Kidney capillary endothelial cell (primary cell): ENCODE data around the gene ADARB1.
"Not testable (repeated sequence)": the region's sequence is repeated elsewhere in the genome, so short reads cannot be mapped to it uniquely, and the experiment has no call there.

Experiments used
- DNase-seq: peaks from one replicate; pipeline ENCODE4 v3.0.0-alpha.2; 2018; ENCODE audit warnings: low spot score

ADARB1 gene, protein sequence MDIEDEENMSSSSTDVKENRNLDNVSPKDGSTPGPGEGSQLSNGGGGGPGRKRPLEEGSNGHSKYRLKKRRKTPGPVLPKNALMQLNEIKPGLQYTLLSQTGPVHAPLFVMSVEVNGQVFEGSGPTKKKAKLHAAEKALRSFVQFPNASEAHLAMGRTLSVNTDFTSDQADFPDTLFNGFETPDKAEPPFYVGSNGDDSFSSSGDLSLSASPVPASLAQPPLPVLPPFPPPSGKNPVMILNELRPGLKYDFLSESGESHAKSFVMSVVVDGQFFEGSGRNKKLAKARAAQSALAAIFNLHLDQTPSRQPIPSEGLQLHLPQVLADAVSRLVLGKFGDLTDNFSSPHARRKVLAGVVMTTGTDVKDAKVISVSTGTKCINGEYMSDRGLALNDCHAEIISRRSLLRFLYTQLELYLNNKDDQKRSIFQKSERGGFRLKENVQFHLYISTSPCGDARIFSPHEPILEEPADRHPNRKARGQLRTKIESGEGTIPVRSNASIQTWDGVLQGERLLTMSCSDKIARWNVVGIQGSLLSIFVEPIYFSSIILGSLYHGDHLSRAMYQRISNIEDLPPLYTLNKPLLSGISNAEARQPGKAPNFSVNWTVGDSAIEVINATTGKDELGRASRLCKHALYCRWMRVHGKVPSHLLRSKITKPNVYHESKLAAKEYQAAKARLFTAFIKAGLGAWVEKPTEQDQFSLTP

DNA sequence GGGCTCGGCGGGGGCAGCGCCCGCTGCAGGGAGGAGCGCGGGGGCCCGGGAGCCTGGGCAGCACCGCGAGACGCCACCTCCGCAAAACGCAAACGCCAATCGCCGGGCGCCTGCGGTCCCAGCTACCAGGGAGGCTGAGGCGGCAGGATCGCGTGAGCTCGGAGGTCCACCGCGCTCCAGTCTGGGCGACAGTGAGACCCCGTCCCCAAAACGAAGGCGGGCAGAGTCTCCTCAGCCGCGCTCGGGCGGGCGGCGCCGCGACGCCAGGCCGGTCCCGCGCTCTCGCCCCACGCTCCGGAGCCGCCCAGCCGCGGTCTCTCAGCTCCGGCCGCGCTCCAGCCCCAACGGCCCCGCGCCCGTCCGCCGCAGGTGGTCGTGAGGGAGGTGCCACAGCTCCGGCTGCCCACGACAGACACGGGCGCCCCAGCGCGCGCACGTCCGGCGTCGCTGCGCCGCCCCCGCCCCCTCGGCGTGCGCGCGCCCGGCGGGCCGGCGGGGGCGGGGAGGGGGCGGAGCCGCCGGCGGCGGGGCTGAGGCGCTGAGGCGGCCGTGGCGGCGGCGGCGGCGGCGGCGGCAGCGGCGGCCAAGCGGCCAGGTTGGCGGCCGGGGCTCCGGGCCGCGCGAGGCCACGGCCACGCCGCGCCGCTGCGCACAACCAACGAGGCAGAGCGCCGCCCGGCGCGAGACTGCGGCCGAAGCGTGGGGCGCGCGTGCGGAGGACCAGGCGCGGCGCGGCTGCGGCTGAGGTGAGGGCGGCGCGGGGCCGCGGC is at the start of gene ADARB1:
Gene ADARB1, plus strand, starts transcription at position 533 of the 770 bp plus-strand sequence. CDS start 97,077 bp downstream, outside the sequence.
- no peak for DNase-seq

DNA sequence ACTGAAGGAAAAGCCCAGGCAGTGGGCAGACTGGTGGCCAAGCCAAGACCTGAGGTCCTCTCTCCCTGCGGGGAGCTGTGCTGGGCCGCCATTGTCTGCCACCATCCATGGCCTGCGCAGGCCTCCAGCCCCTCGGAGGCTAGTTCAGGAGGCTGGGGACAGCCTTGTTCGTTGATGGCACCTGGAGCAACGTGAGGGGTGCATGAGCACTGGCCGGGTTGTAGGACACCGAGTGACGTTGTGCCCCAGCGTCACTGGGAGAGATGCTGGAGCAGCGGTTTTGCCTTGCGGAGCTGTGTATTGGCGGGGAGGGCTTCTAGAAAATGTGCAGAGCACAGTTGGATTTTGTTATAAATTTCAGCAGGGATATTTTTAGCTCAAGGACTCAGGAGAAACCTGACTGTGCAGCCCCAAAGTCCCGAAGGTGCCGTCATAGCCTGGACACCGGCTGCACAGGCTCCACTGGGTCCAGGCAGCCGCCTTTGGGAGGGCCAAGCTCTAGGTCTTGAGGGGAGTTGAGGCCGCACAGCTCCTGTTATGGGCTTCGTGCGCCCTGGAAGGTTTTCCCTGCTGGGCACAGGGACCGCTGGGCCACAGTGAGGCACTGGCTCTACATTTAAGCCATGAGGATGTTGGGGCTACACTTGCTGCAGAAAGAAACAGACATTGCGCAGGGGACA is 48.2 kb upstream of the ADARB1 start:
- DNase-seq: no peak

DNA sequence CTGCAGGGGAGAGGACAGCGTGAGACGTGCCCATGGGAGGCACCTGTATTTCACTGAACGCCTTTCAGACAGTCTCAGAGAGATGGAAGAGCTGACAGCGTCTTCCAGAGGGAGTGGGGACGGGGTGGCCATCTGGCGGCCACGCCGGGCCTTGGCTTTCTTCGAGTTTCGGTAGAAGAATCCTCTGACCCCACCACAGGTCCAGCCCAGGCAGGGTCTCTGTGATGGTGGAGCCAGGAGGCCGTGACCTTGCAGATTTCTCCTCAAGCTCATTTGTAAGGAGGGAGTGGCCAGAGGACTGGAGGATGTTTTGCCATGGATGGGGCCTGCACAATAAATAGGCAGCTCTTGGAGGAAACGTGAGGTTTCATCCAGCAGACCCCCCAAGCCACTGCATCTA is 47.6 kb upstream of the ADARB1 start:
- no peak for DNase-seq

DNA sequence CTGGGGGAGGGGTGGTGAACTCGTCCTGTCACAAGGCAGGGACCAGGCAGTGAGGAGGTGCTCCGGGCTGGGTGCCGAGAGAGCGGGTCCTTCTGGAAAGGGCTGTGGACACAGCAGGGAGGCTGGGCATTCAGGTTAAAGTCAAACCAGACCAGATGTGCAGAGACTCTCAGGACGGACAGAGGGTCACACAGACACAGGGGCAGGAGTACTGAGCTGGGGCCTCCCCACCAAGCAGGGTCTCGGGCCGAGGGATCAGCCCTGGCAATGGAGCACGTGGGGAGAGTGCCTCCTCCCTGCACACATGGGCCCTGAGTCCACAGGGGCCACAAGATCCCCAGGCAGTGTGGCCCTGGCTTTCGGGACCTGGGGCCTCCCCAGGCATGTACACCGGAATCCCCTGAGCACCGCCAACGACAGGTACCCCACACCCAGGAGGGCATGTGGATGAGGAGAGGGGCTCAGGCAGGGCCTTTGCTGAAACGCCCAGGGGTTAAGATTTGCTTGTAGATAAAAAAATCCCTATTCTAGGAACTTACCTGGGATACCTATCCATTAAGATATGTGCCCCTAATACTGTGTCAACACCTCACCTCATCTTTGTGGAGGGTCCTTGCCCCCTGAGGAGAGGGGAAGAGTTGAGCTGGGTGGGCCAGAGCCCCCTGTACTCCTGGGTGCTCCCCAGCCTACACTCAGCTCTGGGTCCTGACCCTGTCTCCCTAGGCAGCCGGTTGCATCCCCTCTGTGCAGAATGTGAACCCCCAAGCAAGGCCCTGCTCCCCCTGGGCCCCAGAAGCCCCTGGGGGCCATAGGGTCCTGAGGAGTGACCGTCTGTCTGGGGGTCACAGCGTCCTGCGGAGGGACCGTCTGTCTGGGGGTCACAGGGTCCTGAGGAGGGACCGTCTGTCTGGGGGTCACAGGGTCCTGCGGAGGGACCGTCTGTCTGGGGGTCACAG is 46.9 kb upstream of the ADARB1 start:
- DNase-seq: no peak

DNA sequence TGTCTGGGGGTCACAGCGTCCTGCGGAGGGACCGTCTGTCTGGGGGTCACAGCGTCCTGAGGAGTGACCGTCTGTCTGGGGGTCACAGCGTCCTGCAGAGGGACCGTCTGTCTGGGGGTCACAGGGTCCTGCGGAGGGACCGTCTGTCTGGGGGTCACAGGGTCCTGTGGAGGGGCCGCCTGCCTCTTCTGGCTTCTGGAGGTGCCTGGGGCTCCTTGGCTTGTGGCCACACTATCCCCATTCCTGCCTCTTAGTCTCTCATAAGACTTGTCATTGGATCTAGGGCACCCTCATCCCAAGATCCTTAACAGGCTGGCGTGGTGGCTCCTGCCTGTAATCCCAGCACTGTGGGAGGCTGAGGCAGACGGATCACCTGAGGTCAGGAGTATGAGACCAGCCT is 45.7 kb upstream of the ADARB1 start:
- DNase-seq: not testable (repeated sequence)

DNA sequence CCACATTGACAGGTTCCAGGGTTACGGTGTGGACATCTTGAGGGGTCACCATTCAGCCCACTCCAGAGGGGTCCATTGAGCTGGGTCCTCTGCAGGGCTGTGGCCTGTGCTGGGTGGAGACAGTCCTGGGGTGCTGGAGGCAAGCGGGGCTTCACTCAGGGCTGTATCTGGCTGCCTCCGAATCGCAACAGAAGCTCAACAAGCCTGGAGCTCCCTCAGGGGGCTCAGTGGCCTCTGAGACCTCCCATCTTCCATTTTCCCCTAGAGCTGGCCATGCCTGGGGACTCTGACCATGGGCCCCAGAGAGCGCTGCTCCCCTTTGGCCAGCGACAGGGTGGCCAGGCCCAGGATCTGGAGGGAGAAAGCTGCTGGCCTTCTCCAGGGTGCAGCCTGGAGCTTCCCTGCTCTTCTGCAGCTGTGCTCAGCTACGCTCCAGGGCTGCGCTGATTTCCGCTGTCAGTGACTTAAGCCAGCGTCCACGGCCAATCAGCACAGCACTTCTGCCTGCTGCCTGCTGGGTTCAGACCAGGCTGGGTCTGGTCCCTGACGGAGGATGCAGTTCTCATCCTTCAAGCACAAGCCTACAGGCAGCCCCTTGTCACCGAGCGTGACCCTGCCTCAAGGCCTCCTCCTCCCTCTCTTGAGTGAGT is 45.0 kb upstream of the ADARB1 start:
- DNase-seq: no peak

DNA sequence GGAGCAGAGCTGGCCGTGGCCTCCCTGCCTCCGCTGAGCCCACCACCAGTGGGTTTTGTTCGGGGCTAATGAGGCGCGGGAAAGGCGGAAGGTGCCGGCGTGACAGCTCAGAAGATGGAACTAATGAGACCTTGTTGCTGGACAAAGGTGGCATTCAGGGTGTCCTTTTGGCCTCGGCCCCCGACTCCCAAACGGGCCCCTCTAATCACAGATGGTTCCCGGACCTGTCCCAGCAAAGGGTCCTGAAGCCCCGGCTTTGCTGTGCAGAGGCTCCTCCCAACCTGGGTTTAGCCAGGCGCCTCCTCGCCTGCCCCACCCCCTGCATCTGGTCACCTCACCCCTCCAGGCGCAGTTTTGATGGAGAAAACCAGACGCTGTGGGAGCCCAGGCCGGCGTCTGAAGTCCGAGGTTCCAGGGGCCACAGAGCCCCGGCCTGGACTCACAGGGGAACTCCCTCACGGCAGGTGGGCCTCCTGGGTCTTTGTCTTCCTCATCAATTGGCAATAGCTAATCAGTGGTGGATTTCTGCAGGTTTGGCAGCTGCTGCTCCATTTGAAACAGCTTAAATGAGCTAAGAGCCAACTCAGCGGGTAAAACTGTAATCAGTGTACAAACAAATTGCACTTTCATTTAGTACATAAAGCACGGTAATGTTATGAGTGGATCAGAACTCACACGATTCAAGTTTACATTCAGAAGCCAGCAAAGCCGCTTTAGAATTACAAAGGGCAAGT is 44.3 kb upstream of the ADARB1 start:
- DNase-seq: no peak

DNA sequence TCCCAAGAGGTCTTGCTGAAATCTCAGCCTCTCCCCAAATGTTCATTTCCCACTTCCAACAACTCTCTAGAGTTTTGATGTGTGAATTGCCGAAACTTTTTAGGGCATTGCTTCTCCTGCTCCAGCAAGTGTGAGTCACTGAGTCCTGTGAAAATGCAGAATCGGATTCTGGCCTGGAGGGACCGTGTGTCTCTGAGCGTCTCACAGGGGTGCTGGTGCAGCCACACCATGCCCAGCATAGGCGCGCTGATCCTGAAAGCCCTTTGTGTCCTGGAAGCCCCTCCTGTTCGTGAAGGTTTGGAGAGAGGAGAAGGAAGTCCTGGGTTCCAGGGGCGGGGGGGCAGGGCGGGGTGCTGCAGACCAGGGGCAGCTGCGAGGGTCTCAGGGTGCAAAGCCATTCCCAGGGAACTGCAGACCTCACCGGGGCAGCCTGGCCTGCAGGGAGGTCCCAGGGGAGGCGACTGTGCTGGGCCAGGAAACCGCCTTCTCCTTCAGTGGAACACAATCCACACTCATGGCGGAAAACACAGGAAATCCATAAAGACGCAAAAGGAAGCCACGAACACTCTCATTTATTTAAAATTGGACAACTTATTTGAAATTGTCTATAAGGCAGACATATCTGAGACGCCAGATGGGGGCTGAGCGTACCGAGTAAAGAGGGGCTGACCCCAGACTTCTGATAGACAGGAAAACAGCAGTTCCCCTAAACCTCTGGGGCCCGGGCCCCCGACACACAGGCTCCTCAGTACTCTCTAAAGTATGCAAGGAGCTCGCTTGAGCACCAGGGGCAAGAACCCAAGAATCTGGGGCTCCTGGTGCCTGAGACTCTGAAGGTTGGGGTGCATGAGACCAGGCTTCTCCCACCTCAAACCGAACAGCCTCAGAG is 43.5 kb upstream of the ADARB1 start:
- no peak for DNase-seq

DNA sequence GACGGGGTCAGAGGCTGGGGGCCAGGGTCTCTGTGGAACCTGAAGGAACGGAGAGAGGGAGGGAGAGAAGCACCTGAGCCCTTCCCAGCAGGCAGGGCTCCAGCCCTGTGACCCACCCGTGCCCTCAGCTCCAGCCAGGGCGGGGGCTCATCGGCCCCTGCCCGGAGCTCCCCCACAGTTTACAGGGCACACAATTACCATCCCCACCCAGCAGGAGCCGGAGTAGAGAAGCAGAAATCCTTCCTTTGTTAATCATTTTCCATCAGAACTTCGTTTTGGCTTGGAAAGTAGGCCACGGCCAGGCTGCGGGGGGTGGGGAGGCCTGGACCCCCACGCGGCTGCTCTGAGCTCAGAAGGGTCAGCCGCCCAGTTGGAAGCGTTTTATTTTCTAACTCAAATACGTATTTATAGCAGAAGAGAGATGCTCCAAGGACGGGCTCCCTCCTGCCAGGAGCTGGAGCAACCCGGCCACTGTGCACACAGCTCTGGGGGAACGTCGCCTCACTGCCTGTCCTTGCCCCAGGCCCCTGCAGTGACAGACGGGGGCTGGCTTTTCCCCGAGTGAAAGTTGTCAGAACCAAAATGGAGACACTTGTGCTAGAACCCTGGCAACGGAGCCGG is 42.7 kb upstream of the ADARB1 start:
- DNase-seq: no peak

DNA sequence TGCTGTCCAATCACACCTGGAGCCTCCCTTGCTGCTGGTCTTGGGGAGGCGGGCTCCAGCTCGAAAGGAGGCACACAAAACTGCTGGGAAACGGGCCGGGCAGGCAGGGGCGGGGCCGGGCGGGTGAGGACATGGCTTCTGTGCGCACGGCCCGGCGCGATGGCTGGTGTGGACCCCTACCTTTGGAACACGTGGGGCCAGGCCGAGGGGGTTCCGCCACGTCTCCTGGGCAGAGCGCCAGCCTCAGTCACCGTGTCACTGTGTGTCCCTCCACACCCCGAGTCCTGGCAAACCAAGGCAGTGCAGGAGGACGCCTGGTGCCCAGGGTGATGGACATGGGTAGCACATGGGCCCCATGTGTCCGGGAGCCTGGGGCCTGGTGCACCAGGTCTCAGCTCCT is 42.0 kb upstream of the ADARB1 start:
- DNase-seq: no peak

DNA sequence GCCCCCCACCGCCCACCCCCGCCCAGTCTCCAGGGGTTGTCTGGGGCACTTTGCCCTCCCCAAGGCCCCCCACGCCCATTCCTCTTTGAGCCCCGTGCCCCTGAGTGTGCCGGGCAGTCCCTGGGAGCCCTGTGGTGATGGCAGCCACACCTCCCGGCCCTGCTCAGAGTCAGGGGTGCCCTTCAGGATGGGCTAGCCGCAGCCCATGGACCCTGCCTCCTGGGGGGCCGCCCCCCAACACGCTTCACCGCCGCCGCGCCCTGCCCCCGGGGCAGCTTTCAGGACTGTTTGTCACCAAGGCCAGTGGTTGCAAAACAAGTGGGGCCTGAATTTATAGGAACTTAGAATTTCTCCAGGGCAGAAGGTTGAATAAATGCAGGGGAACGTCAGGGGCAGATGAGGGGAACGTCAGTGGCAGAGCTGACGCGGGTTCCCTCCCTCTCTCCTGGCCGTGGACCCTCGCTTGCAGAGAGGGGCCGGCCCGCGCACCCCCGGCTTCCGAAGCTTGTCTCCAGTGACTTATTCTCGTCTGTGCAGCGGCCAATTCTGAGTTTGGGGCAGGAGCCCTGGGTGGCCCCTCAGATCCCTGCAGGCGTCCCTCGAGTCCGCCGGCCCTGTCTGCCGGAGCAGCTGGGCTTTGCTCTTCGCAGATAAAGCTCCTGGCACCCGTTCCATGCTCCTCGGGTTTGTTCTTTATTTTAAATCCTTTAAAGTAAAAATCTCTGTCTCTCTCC is 41.2 kb upstream of the ADARB1 start:
- no peak for DNase-seq

DNA sequence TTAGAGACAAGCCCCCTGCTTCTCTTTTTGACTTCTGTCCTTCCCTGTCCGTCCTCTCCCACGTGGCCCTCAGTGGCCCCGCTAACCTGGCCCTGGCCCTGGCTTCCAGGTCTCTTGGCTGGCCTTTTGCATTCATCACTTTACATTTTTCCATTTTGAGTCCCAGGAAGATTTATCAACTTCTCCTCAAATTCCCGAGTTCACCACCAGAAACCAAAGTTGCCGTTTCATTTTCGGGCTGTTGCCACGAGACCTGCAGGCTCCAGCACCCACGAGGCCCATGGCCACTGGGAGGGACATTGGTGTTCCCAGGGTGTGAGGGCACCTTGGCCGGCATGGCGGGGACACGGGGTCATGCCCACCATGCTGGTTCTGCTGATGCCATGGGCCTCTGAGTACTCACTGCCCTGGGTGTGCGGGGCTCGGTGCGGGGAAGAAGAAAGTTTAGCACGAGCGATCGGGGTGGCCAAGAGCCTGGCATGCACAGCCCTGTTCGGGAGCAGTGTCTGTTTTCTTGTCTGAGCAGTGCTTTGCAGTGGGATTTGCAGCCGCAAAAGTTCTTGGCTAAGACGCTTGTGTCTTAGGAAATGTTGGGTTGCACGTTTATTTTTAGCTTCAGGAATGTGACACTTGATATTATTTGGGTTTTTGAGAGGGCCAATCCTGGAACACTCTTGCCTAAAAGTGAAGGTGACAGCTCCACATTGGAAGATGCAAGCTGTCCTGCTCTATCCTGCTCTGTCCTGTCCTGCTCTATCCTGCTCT is 40.4 kb upstream of the ADARB1 start:
- no peak for DNase-seq

DNA sequence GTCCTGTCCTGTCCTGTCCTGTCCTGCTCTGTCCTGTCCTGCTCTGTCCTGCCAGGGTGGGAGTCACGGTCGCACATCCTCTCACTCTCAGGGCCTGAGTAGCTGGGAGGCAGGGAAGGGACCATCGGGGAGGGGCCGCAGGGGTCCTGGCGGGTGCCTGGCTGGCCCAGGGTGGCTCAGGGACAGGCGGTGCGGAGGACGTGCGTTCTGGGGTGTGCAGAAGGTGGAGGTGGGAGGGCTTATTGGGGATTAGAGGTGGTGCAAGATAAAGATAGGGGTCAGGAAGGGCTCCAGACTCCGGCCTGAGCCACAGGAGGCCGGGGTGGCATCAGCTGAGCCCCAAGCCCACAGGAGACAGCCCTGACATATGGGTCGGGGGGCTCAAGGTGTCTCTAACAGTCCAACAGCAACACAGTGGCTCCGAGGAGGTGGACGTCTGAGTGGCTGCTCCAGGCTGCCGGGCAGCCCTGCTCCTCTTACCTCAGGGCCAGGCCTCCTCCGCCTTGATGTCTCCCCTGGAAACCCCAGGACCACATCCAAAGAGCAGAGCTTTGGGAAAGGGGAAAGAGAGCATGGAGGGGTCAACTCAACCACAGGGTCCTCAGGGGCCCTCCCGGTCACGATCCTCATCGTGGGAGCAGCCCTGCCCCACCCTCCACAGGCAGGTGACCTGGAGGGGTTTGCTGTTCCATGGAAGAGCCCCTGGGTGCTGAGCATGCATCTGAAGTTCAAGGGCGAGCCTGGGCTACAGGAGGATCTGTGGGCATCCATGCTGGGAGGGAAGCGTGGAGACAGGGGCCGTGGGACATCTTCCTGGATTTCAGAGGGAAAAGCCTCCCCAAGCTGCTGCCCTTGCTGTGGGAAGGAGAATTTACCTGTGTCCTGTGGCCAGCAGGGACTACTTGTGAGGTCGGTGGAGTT is 39.6 kb upstream of the ADARB1 start:
- DNase-seq: no peak

DNA sequence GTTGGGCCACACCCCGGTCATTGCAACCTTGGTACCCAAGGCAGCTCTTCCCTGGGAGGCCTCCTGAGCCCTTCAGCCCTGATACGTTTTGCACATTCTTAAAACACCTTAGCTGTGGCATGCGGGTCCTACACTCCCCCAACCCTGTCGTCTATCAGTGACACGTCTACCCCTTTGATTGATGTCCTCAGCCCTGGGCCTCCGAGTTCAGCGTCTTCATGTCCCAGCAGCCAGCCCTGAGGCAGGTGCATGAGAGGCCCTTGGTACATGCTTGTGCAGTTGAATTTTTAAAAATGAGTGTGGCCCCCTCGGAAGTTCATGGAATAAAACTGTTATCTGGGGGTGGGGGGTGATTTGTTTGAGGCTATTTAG is 38.9 kb upstream of the ADARB1 start:
- no peak for DNase-seq

DNA sequence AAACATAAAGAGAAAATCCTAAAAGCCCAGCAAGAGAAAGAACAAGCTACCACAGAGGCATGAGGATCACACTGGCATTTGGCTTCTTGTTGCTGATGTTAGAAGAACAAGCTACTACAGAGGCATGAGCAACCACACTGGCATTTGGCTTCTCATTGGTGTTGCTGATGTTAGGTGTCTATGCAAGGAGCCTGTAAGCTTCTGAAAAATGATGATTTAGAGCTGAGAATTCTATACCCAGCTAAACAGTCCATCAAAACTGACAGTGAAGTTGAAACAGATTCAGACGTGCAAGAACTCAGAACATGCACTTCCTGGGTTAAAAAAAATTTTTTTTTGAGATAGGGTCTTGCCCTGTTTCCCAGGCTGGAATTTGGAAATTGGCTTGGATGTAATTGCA is 37.8 kb upstream of the ADARB1 start:
- no peak for DNase-seq

DNA sequence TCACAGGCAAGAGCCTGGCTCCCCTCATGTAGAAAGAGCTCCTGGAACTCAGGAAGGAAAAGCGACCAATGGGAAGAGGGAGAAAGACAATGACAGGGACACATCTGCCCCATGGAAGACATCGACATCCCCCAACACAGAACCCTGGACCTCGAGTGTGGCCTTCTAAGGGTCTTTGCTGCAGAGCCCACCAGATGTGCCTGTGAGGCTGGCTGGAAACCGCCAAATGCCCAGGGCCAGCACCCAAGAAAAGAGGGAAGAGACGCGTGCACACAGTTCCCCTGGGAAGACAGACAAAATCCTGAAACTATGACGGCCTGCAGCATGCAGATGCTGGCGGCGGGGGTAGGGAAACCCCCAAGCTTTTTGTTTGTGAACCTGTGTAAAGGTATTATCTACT is 36.4 kb upstream of the ADARB1 start:
- DNase-seq: no peak
